Lower lobe of right lung (tissue), 2 donors: Measurements from ENCODE around the gene MCOLN3. TPM values are rescaled to one million over a fixed set of nuclear protein-coding genes. Genes with fewer than 3 reads are reported as not detected.

ENCODE experiments used
- ATAC-seq, 2 donors: fragments of 200-7000 bp; cut with Tn5 transposase; one replicate each; pipeline ENCODE4 v1.9.1; 2020 to 2022; ENCODE audit warnings: mild to moderate bottlenecking in 2 of 2, moderate library complexity in 2 of 2
- DNase-seq: peaks from one replicate; pipeline ENCODE4 v3.0.0-alpha.2; 2020
- H3K27ac ChIP-seq: fragments of 200-600 bp; one replicate; pipeline ENCODE4 v1.8.0; 2022
- H3K27me3 ChIP-seq: fragments of 200-600 bp; one replicate; pipeline ENCODE4 v1.8.0; 2022; ENCODE audit warnings: low read depth
- H3K36me3 ChIP-seq: fragments of 200-600 bp; one replicate; pipeline ENCODE4 v1.8.0; 2022; ENCODE audit warnings: mild to moderate bottlenecking
- H3K4me1 ChIP-seq: fragments of 200-600 bp; one replicate; pipeline ENCODE4 v1.8.0; 2022
- H3K4me3 ChIP-seq: fragments of 200-600 bp; one replicate; pipeline ENCODE4 v1.8.0; 2022; ENCODE audit warnings: mild to moderate bottlenecking
- H3K9me3 ChIP-seq: fragments of 200-600 bp; one replicate; pipeline ENCODE4 v1.8.0; 2022
- CTCF ChIP-seq: fragments of 200-600 bp; IDR thresholded peaks from one replicate; pipeline ENCODE4 v1.8.0; 2022; ENCODE audit warnings: antibody characterized with exemption, mild to moderate bottlenecking
- intact Hi-C: fragments of 100-400 bp; cut with DNase I; formaldehyde crosslinking; loops from one replicate; pipeline ENCODE4 v1.11.0; 2022
- total RNA-seq: library from RNA; stranded (reverse); fragmentation: NEBNext Ultra II Directional; extraction: Animal tissue kit (Norgen Biotek cat#: 25700); gene quantifications from one replicate; pipeline ENCODE4 v1.2.1, GENCODE V29; 2021
- donor health status: DM: no; HTN: yes; CAD: no; lungs with severe emphysema.

MCOLN3 gene
- total RNA-seq, 1 donor from 2014 or later: 7.6 TPM

GRCh38 chr1:84968101-84968500 is 80.2 kb downstream of the MCOLN3 start:
- no peak for ATAC-seq

More at GRCh38 chr1:84968101-84968500, 80.2 kb downstream of the MCOLN3 start:
- TF ChIP-seq CTCF: no peak
- Histone ChIP-seq H3K27ac (no peak overlapping the region), H3K27me3 (no peaks in the 10 kb centered on the region), H3K36me3 (no peaks in the 10 kb centered on the region), H3K4me1 (no peaks in the 10 kb centered on the region), H3K9me3 (no peaks in the 10 kb centered on the region), H3K4me3 (no peak overlapping the region)
- intact Hi-C loops: no loop called here
- DNase-seq: no peak

Other genes with a start within 250 kb of the MCOLN3 start
- gene LPAR3, start 155.3 kb downstream of the MCOLN3 start, total RNA-seq: 5.7 TPM
- gene MCOLN2, start 51.4 kb downstream of the MCOLN3 start, total RNA-seq: 5.1 TPM
- 21.3 TPM for gene SYDE2, start 152.5 kb upstream of the MCOLN3 start, total RNA-seq
- 23.4 TPM for gene C1orf52, start 211.2 kb upstream of the MCOLN3 start, total RNA-seq
- gene BCL10, start 228.1 kb upstream of the MCOLN3 start, total RNA-seq: 27.4 TPM